ENCODE results near the gene TBCD.
"Not testable (repeated sequence)": the region's sequence is repeated elsewhere in the genome, so short reads cannot be mapped to it uniquely, and the experiment has no call there.

Gene TBCD

DNA sequence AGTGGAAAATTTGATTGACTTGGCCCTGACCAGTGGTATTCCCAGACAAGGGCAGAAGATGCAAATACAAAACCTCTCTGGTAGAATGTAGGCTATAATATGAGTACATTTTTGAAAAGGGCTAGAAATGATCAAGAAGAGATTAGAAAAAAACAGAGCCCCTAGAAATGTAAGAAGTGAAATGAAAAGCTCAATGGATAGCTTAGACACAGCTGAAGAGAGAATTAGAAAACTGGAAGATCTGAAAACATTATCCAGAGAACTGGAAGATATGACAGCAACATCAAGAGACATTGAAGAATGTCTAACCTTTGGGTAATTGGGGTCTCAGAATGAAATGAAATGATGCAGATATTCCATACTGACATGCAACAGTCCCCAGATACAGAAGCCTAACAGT is 193.1 kb downstream of the TBCD start:
- no peak for DNase-seq
- intact Hi-C loops (cut with DNase I): no loop called here

DNA sequence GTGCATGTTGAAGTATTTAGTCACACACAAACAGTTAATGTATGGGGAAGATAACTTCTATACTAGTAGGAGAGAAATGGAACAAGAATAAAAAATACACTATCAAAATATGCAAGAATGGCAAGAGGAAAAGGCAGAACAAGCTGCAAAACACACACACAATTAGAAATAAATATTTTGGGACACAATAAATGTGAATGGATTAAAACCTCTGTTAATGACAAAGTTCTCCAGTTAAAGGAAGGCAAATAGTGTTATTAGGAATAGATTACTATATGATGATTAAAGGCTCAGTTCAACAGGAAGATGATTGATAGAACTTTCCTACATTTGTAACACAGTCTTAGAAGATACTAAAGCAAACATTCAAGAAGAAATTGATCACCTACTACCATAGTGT is 194.2 kb downstream of the TBCD start:
- intact Hi-C loops (cut with DNase I): no loop called here
- DNase-seq: no peak

DNA sequence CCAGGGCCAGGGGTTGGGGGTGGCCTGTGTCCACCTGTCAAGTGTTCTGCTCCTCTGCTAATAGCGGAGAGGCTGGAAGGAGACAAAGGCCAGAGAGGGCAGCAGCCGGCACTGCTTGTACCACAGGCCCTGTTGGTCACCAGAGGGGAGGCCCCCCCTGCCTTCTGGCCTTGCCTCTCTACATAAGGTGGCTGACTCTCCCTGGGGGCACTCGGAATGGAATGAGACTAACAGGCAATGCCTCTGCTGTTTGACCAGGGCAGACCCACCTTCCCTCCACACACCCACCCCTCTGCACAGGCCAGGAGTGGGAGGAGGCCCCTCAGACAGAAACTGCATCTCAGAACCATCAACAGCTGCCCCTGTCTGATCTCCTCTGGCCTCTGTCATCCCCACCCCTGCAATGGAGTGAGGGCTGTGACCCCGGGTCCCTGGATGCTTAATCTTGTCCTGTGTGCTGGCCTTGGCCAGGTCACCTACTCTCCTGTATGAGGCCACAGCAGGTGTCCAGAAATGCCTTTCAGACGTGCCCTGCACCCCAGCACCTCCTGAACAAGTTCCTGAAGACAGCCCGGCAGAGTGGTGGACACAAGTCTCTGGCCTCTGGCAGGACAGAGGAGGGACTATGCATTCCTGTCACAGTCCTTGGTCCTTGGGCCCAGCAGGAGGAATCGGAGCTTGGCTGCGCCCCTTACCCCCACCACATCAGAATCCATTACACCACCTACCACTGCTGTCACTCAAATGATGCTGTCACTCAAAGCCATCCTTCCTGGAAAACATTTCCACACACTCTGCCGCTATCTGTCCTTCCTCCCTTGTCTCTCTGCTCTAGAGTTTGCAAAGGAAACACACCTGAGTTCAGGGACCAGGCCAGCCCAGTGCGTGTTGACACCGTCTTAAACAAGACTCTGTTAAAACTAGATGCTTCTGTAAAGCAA is 195.5 kb downstream of the TBCD start:
- DNase-seq: peak in 10 of 42 donors; percentile 1 to 24 (median 10)
- intact Hi-C loops (cut with DNase I): no loop called here

DNA sequence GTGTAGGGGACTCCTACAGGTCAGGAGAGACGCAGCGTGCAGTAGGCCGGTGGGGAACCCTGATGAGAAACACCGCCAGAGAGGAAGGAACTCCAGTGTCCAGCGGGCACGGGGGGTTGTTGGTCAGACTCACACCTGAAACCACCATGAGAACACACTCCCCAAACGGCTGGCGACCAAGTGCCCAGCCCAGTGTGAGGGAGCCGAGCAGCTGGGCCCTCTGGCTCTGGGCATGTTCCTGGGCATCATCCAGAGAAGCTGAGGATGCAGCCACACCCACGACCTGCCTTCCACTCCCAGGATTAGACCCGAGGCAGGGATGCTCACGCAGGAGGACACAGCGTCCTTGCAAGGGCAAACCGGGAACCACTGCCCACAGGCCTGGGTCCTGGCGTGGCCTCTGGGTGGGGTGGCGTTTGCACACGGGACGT is 196.2 kb downstream of the TBCD start:
- DNase-seq: peak in 11 of 42 donors; percentile 4 to 35 (median 9)
- intact Hi-C loops (cut with DNase I): no loop called here

DNA sequence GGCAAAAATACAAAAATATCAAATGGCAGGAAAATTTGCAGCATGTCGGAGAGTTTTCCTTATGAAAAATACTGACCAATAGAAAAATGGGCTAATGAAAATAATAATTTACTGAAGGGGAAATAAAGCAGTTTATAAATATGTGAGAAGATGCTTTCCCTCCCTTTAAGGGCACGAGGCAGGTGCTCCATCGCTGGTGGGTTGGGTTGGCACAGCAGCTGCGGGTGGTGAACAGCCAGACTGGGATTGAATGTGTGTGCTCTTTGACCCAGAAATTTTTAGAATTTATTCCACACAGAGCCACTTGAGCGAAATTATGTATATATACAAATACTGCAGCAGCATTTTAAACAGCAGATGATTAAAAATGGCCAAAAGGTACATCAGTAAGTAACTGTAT is 197.1 kb downstream of the TBCD start:
- intact Hi-C loops (cut with DNase I): no loop called here
- DNase-seq: peak in 6 of 42 donors; percentile 11 to 28 (median 16)

DNA sequence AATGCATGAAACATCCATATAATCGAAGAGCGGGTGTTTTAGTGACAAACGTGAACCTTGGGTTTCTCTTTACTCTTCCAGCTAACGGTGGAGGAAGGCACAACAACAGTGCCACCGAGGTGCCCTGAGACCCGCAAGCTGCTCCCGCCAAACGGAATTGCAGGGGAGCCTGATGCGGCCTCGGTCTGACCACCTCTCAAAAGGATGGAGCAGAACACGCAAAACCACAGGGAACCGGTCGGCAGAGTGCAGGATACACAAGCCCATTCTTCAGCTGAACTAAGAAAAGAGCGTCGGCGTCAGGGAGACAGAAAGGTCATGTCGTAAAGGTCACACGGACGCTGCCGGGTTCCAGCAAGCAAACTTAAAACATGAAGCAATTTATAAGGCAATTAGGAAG is 197.5 kb downstream of the TBCD start:
- intact Hi-C loops (cut with DNase I): no loop called here
- peak in 10 of 42 donors; percentile 1 to 32 (median 10) for DNase-seq

DNA sequence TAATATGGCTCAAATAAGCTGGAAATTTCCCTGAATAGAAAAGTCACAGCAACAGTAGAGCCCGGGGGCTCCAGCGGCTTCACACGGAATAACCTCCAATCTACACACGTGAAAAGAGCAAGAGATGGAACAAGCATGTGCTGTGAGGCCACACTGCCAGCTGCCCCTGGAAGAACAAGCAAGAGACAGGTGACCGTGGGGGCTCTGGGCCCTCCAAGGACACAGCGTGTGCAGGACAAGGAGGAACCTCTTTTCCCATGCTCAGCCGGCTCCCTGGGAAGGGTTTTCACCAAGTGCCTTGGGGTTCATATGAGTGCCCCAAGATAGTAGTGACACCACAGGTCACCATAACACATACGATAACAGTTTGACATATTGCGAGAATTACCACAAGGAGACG is 198.1 kb downstream of the TBCD start:
- intact Hi-C loops (cut with DNase I): no loop called here
- peak in 8 of 42 donors; percentile 1 to 13 (median 6) for DNase-seq

DNA sequence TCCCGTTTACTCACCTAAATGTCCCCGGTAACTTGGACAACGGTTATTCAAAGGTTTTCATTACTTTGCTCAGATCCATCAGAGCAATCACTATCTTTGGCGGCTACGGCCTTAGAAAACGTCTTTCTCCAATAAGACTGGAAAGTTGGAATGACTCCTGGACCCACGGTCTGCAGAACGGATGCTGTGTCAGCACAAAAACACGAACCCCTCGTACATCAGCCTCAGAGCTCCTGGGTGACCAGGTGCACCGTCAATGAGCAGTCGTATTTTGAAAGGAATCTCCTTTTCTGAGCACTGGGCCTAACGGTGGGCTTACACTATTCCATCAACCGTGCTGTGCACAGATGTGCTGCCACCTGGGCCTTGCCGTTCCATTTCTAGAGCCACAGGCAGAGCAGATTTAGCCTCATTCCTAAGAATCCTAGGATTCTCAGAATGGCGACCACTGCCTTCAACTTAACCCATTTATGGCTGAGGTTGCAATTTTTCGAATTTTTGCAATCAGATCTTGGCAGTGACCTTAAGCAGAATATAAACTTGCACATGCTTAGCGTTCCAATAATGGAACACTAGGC is 198.7 kb downstream of the TBCD start:
- intact Hi-C loops (cut with DNase I): no loop called here
- DNase-seq: peak in 7 of 42 donors; percentile 0 to 20 (median 5)

DNA sequence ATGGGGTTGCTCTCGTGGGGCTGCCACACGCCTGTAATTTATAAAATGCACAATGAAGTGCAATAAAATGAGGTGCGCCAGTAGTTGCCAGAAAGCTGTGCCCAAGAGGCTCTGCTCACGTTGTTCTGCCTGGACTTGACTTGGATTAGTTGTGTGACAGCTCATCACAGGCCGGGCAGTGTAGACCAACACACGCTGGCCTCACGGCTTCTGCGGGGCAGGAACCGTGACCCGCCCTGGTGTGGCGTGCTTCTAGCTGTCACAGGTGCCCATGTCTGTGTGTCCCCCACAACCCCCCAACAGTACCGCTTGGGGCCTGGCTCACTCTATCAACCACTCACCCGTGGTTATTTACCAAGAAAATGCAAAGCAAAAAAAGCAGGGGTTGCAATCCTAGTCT is 200.2 kb downstream of the TBCD start:
- intact Hi-C loops (cut with DNase I): no loop called here
- DNase-seq: peak in 14 of 42 donors; percentile 0 to 30 (median 8)

DNA sequence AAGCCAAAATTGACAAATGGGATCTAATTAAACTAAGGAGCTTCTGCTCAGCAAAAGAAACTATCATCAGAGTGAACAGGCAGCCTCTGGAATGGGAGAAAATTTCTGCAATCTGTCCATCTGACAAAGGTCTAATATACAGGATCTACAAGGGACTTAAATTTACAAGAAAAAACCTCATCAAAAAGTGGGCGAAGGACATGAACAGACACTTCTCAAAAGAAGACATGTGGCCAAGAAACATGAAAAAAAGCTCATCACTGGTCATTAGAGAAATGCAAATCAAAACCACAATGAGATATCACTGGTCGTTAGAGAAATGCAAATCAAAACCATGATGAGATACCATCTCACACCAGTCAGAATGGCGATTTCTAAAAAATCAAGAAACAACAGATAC is 203.2 kb downstream of the TBCD start:
- intact Hi-C loops (cut with DNase I); DNase-seq: not testable (repeated sequence)

DNA sequence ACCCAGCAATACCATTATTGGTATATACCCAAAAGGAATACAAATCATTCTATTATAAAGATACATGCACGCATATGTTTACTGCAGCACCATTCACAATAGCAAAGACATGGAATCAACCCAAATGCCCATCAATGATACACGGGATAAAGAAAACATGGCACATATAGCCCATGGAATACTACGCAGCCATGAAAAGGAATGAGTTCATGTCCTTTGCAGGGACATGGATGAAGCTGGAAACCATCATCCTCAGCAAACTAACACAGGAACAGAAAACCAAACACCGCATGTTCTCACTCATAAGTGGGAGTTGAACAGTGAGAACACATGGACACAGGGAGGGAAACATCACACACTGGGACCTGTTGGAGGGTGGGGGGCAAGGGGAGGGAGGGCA is 203.8 kb downstream of the TBCD start:
- intact Hi-C loops (cut with DNase I); DNase-seq: not testable (repeated sequence)

DNA sequence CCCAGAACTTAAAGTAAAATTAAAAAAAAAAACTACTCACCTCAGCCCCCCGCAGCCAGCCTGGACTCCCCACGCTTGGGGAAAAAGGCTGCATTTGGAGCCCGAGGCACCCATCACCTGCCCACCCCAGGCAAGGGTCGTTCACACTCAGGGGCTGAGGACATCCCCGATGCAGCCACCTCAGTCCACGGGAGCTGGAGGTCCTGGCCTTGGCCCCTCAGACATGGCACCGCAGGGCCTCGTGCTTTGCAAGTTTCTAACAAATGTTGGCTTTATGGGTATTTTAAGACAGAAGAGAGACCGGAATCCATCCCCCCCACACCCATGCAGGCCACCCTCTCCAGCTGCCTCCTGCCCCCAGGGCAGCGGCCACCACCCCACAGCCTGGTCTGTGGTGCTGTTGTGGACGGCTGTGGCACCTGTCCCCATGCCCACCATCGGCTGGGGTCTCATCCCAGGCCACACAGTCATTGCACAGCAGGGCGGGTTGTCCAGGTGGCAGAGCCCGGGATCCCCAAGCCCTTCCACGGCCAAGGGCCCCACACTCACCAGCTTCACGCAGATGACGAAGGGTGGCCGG is 204.4 kb downstream of the TBCD start:
- peak in 12 of 42 donors; percentile 3 to 36 (median 10) for DNase-seq
- intact Hi-C loops (cut with DNase I): no loop called here

DNA sequence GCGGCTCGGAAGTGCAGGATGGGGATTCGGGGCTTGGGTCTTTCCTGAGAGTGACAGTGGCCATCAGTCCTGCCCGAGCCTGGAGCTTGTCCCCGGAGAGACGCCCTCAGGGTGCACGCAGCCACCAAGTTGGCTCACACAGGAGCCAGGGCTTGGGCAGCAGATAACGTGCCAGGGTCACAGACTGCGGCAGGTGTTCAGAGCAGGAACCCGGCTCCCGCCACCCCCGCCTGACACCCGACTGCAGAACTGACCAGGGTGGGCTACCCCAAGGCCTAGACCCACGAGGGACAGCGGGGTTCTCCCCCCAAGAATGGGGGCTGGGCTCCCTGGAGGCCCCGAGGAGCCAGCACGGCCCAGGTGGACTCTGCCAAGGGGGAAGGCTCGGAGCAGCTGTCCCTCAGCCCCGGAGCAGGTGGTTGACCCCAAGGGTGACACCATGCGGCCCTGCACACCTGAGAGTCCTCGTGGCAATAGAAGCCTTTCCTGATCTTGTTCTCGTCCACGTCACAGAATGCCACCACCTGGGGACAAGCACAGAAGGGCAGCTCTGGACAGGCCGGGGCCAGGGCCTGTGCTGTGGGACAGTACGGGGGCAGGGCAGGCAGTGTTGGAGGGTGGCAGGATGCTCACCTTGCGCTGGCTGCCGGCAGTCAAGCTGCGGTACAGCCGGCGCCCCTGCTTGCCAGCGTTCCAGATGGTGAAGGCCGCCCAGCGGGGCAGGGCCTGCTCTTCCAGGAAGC is 205.0 kb downstream of the TBCD start:
- intact Hi-C loops (cut with DNase I): no loop called here
- DNase-seq: peak in 10 of 42 donors; percentile 3 to 34 (median 10)

DNA sequence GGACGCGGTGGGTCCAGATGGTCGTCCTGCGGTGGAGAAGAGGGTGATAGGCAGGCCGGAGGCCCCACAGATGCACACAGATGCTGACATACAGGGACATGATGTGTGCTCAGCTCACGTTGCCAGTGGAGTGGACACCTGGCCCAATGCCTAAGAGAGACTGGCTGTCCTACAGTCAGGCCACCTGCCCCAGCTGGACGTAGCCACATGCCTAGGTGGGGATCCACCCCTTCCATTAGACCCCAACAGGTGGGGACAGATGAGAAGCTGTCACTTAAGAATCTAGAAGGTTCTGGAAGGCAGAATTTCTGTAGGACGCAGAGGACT is 205.6 kb downstream of the TBCD start:
- peak in 4 of 42 donors; percentile 5 to 26 (median 10) for DNase-seq
- intact Hi-C loops (cut with DNase I): no loop called here

DNA sequence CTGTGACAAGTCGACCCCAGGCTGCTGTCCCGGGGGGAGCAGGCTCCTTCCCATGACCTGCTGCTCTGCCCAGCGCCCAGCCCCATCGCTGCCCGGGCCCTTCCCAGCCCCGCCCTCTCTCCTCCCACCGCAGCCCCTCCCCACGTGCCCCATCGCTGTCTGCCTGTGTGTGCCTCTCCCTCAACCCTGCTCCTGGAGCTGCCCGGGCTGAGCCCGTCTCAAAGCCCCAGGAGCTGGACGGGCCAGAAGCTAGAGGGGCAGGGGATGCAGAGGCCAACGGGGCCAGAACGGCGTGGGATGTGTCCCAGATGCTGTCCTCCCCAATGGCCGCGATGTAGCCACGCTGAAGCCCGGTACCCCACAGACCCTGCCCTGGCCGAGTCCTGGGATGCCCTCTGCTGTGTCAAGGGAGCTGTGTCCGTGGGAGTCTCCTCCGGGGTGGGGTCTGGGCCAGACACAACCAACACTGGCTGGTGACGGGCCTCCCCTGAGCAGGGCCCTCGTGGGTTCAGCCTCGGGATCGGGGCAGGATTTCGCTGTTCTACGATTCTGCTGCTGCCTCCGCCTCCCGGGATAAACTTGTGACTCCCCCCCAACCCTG is 206.2 kb downstream of the TBCD start:
- DNase-seq: peak in 9 of 42 donors; percentile 5 to 41 (median 10)

DNA sequence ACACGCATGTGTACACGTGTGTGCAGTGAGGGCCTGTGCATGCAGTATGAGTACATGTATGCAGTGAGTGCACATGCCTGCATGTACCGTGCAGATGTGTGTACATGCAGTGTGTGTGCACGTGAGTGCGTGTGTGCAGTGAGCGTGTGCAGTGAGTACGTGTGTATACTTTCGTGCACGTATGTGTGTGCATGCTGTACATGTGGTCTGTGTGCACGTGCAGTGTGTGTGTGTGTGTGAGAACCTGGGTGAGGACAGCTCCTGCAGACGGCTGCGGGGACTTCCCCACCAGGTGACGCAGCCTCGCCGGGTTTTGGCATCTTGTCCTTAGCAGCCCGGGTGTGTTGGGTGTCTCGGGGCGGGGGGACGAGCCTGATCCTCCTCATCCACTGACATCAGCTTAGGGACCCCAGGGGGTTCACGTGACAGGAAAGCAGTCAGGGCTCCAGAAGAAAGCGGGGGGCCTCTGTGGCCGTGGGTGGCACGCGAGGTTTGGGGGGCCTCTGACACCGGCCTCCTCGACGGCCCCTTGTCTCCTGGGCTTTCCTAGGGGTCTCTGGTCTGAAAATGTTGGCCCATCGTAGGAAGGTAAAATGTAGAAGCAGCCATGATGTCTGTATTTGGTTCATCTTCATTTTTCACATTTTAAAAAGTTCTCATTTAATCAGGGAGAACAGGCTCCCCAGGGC is 207.5 kb downstream of the TBCD start:
- intact Hi-C loops (cut with DNase I): no loop called here
- peak in 6 of 42 donors; percentile 10 to 26 (median 20) for DNase-seq

More for the DNA sequence above, 206.2 kb downstream of the TBCD start:
- intact Hi-C loops (cut with DNase I): no loop called here

DNA sequence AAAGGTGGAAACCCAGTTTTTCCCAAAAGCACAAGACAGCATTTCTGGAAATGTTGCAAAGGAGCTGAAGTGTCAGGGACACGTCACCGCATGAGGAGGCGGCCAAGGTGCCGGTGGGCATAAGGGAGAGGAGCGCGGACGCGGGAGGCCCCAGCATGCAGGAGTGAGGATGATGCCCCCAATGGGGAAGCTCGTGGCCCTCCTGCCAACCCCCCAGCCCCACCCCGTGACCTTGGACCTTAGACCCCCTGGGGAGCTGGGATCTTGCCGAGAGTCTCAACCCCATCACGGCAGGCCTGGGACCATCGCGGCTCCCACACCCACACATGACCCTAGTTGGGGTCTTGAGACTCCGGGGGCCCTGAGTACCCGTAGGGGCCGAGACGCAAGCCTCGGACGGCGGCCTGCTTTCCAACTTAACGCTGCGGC is 208.1 kb downstream of the TBCD start:
- intact Hi-C loops (cut with DNase I): no loop called here

More for the DNA sequence above, 208.1 kb downstream of the TBCD start:
- DNase-seq: peak in 9 of 42 donors; percentile 8 to 35 (median 24)
